IMR-90 (cell line): ENCODE results near the gene BRAF. TPM values are rescaled to one million over a fixed set of nuclear protein-coding genes. Genes with fewer than 3 reads are reported as not detected.

Experiments used
- ATAC-seq: fragments of 200-7000 bp; cut with Tn5 transposase; 2 replicates; pipeline ENCODE4 v1.9.1; 2020; ENCODE audit warnings: low read depth, mild to moderate bottlenecking, moderate library complexity
- BruUV-seq: library from RNA; stranded (reverse); fragments of 400-500 nt; replicated peaks from 2 replicates; lab custom pipeline; 2021; lab: Mats Ljungman, UMichigan
- CTCF ChIA-PET: fragments of 300-600 bp; formaldehyde crosslinking; extraction: SDS; loops from one replicate; lab custom pipeline; 2021; ENCODE audit warnings: antibody characterized with exemption; lab: Yijun Ruan, JAX
- POLR2A ChIA-PET: fragments of 300-600 bp; sonication (Branson Sonifier 250); formaldehyde crosslinking; loops from one replicate; lab custom pipeline; 2022; ENCODE audit warnings: antibody characterized with exemption; ENCODE audit not compliant: unreplicated experiment; lab: Charles Lee
- DNase-seq: peaks from one replicate; pipeline ENCODE4 v3.0.0; 2013
- H2AFZ ChIP-seq: replicated peaks from 2 replicates; pipeline ENCODE3; 2013; ENCODE audit warnings: low read length, mild to moderate bottlenecking; ENCODE audit not compliant: poor library complexity
- H2AK5ac ChIP-seq: 2 replicates; pipeline ENCODE4 v1.6.1; 2013; ENCODE audit warnings: low read depth, low read length, inconsistent platforms
- H2AK9ac ChIP-seq: replicated peaks from 2 replicates; pipeline ENCODE3; 2013; ENCODE audit warnings: mild to moderate bottlenecking, low read depth, low read length, moderate library complexity; ENCODE audit not compliant: poor library complexity
- H2BK120ac ChIP-seq: 2 replicates; pipeline ENCODE4 v1.6.1; 2013; ENCODE audit warnings: low read depth, low read length, inconsistent platforms
- H2BK15ac ChIP-seq: 3 replicates; pipeline ENCODE4 v1.6.1; 2013; ENCODE audit warnings: low read depth, low read length, inconsistent platforms
- H2BK20ac ChIP-seq: 2 replicates; pipeline ENCODE4 v1.6.1; 2013; ENCODE audit warnings: low read depth, mild to moderate bottlenecking, inconsistent platforms, low read length, moderate library complexity
- H2BK5ac ChIP-seq: 2 replicates; pipeline ENCODE4 v1.6.1; 2013; ENCODE audit warnings: mild to moderate bottlenecking, low read depth, low read length, inconsistent platforms; ENCODE audit not compliant: poor library complexity, severe bottlenecking
- H3K14ac ChIP-seq: replicated peaks from 2 replicates; pipeline ENCODE4 v1.6.1; 2013; ENCODE audit warnings: low read depth, low read length, inconsistent platforms
- H3K18ac ChIP-seq: 2 replicates; pipeline ENCODE4 v1.6.1; 2013; ENCODE audit warnings: low read depth, low read length, control low read depth
- H3K23ac ChIP-seq: 2 replicates; pipeline ENCODE4 v1.6.1; 2013; ENCODE audit warnings: low read depth, low read length, inconsistent platforms
- H3K27ac ChIP-seq: 2 replicates; pipeline ENCODE4 v1.5.1; 2013; ENCODE audit warnings: mild to moderate bottlenecking, control low read depth, low read length; ENCODE audit not compliant: insufficient read depth
- H3K27me3 ChIP-seq: 2 replicates; pipeline ENCODE4 v1.6.1; 2013; ENCODE audit warnings: low read length; ENCODE audit not compliant: control insufficient read depth, insufficient read depth
- H3K36me3 ChIP-seq: 2 replicates; pipeline ENCODE4 v1.6.1; 2013; ENCODE audit warnings: low read length, mixed read lengths; ENCODE audit not compliant: control insufficient read depth, insufficient read depth
- H3K4ac ChIP-seq: 2 replicates; pipeline ENCODE4 v1.6.1; 2013; ENCODE audit warnings: low read depth, low read length, inconsistent platforms
- H3K4me1 ChIP-seq: 2 replicates; pipeline ENCODE4 v1.6.1; 2013; ENCODE audit warnings: low read length, mixed read lengths; ENCODE audit not compliant: control insufficient read depth, insufficient read depth
- H3K4me2 ChIP-seq: 2 replicates; pipeline ENCODE4 v1.6.1; 2013; ENCODE audit warnings: low read depth, mild to moderate bottlenecking, control low read depth, low read length, moderate library complexity
- H3K4me3 ChIP-seq: 2 replicates; pipeline ENCODE4 v1.5.1; 2013; ENCODE audit warnings: low read depth, mild to moderate bottlenecking, control low read depth, low read length, moderate library complexity; ENCODE audit not compliant: insufficient read depth
- H3K56ac ChIP-seq: 2 replicates; pipeline ENCODE4 v1.6.1; 2013; ENCODE audit warnings: low read length, inconsistent platforms; ENCODE audit not compliant: insufficient read depth; ENCODE audit errors: extremely low read depth
- H3K79me1 ChIP-seq, 2 experiments: 2 replicates each; pipeline ENCODE4 v1.6.1; 2013; ENCODE audit warnings: low read length in 2 of 2, inconsistent platforms in 1 of 2, low read depth in 1 of 2
- H3K9ac ChIP-seq: 2 replicates; pipeline ENCODE4 v1.6.1; 2013; ENCODE audit warnings: low read depth, low read length, control low read depth
- H3K9me1 ChIP-seq: 2 replicates; pipeline ENCODE4 v1.6.1; 2013; ENCODE audit warnings: low read length, inconsistent platforms; ENCODE audit not compliant: insufficient read depth
- H3K9me3 ChIP-seq: 2 replicates; pipeline ENCODE4 v1.6.1; 2013; ENCODE audit warnings: low read length; ENCODE audit not compliant: control insufficient read depth, insufficient read depth
- H4K20me1 ChIP-seq: 2 replicates; pipeline ENCODE4 v1.6.1; 2013; ENCODE audit warnings: low read length, inconsistent platforms; ENCODE audit not compliant: insufficient read depth
- H4K5ac ChIP-seq: 2 replicates; pipeline ENCODE4 v1.6.1; 2013; ENCODE audit warnings: mild to moderate bottlenecking, low read depth, low read length, control low read depth
- H4K8ac ChIP-seq, 2 experiments: 2 replicates each; pipeline ENCODE4 v1.6.1; 2013; ENCODE audit warnings: low read depth in 2 of 2, low read length in 2 of 2, control low read depth in 1 of 2, inconsistent platforms in 1 of 2
- H4K91ac ChIP-seq: 2 replicates; pipeline ENCODE4 v1.6.1; 2013; ENCODE audit warnings: low read depth, low read length, inconsistent platforms; ENCODE audit not compliant: insufficient read depth
- CTCF ChIP-seq: conservative IDR thresholded peaks from 2 replicates; pipeline ENCODE4 v1.5.1; 2012; ENCODE audit warnings: mild to moderate bottlenecking, low read depth, low read length, improper control_type of control experiment
- MAFK ChIP-seq: IDR thresholded peaks from 2 replicates; pipeline ENCODE4 v1.6.1; 2012; ENCODE audit warnings: low read depth, low read length, improper control_type of control experiment
- MXI1 ChIP-seq: IDR thresholded peaks from 2 replicates; pipeline ENCODE4 v1.6.1; 2012; ENCODE audit warnings: low read depth, mild to moderate bottlenecking, low read length, moderate library complexity, borderline replicate concordance
- NFE2L2 ChIP-seq: fragments of 150-350 bp; IDR thresholded peaks from 2 replicates; pipeline ENCODE4 v1.6.1; 2016; ENCODE audit warnings: low read depth, mild to moderate bottlenecking, low read length
- RCOR1 ChIP-seq: IDR thresholded peaks from 2 replicates; pipeline ENCODE4 v1.6.1; 2012; ENCODE audit warnings: mild to moderate bottlenecking, low read length, improper control_type of control experiment; ENCODE audit not compliant: insufficient replicate concordance
- SMC3 ChIP-seq: fragments of 150-350 bp; IDR thresholded peaks from 2 replicates; pipeline ENCODE4 v1.6.1; 2016; ENCODE audit warnings: low read depth, mild to moderate bottlenecking, antibody characterized with exemption, low read length, moderate library complexity
- USF2 ChIP-seq: fragments of 150-350 bp; IDR thresholded peaks from 2 replicates; pipeline ENCODE4 v1.6.1; 2017; ENCODE audit warnings: mild to moderate bottlenecking, antibody characterized with exemption, low read length, low read depth
- WGBS, 2 experiments: methylation state at CpG; one replicate each; pipeline versions ENCODE4 v1.1.5 to v1.1.7; 2013; ENCODE audit warnings: missing lambda C conversion rate in 2 of 2; ENCODE audit not compliant: insufficient read length in 1 of 2; ENCODE audit errors: extremely low coverage in 2 of 2; 5-methylcytosine and 5-hydroxymethylcytosine counted together
- dilution Hi-C: fragments of 300-500 bp; cut with HindIII; formaldehyde crosslinking; loops from one replicate; pipeline ENCODE4 v1.14.3; 2018; ENCODE audit warnings: low sequenced_read_pairs; ENCODE audit not compliant: unreplicated experiment
- in situ Hi-C: fragments of 300-500 bp; cut with MboI; formaldehyde crosslinking; loops from 3 replicates; pipeline ENCODE4 v1.14.3; 2019; ENCODE audit warnings: low sequenced_read_pairs, inconsistent platforms, mixed read lengths
- intact Hi-C: fragments of 100-400 bp; cut with micrococcal nuclease; formaldehyde crosslinking; loops from 2 replicates; pipeline ENCODE4 v1.10.0; 2022
- polyA plus RNA-seq, 3 experiments: library from polyadenylated mRNA; depleted of rRNA; stranded (reverse); fragments of >200 nt; gene quantifications; 2 replicates each; pipeline ENCODE4 v1.2.3, GENCODE V29; 2012; ENCODE audit warnings: low replicate concordance in 1 of 3
- total RNA-seq: library from RNA; depleted of rRNA; stranded (reverse); fragments of >200 nt; gene quantifications from 2 replicates; pipeline ENCODE4 v1.2.3, GENCODE V29; 2012

Gene BRAF
- total and polyA plus RNA-seq, 2 of the 4 experiments (the other 2 are of a cell fraction) = 5.7 to 12.9 TPM

- H3K14ac ChIP-seq = no peak overlapping the region
- ChIA-PET POLR2A (no interaction called here), CTCF (no interaction called here)
- no peak overlapping the region for H4K5ac ChIP-seq
- no peak overlapping the region for H2AFZ ChIP-seq
- TF ChIP-seq NFE2L2 (no peak), MAFK (no peak), CTCF (no peak), USF2 (no peak), SMC3 (no peak), MXI1 (no peak), RCOR1 (no peak)
- H2BK5ac ChIP-seq = no peak overlapping the region
- H3K23ac ChIP-seq = no peak overlapping the region
- no peak overlapping the region for H3K4me2 ChIP-seq
- H4K91ac ChIP-seq = no peak overlapping the region
- H3K4me3 ChIP-seq = no peak overlapping the region
- no peak overlapping the region for H3K56ac ChIP-seq
- no peak overlapping the region for H2BK120ac ChIP-seq
- no peaks in the 10 kb centered on the region for H3K27me3 ChIP-seq
- no peaks in the 10 kb centered on the region for H3K79me1 ChIP-seq
- 75% methylated on average over 4 of the region's 6 CpGs; no CpG with 5 or more reads in 1 of the 2 experiments for WGBS, 2 experiments
- DNase-seq = no peak
- no peak overlapping the region for H3K27ac ChIP-seq
- no peaks in the 10 kb centered on the region for H3K9me1 ChIP-seq
- H3K4ac ChIP-seq = no peak overlapping the region
- H3K18ac ChIP-seq = no peak overlapping the region
- in situ Hi-C loops (loop anchor here (10.0 kb wide), 1 partner anchor 846 kb away; no protein-coding TSS in a partner anchor), intact Hi-C loops (no loop called here), dilution Hi-C loops (no loop called here)
- H4K8ac ChIP-seq = no peak overlapping the region
- H2AK9ac ChIP-seq = no peak overlapping the region
- H2BK20ac ChIP-seq = no peak overlapping the region
- no peak overlapping the region for H2AK5ac ChIP-seq
- peaks cover 9% of the 10 kb centered on the region; the same call in 1 of the 2 replicates for H3K36me3 ChIP-seq
- no TSS peak for BruUV-seq
- no peaks in the 10 kb centered on the region for H3K9me3 ChIP-seq
- no peak overlapping the region for H2BK15ac ChIP-seq
- no peaks in the 10 kb centered on the region for H4K20me1 ChIP-seq
- no peak overlapping the region for H3K9ac ChIP-seq
- ATAC-seq = no peak
- H3K4me1 ChIP-seq = no peaks in the 10 kb centered on the region
Observed at GRCh38 chr7:140688341-140688740, 236.4 kb downstream of the BRAF start.
